Activated naive CD8-positive, alpha-beta T cell treated with anti-CD3 and anti-CD28 coated beads for 36 hours (primary cell): ENCODE measurements around the gene CSNK1A1. TPM values are rescaled to one million over a fixed set of nuclear protein-coding genes. Genes with fewer than 3 reads are reported as not detected.
"Not testable (repeated sequence)": the region's sequence is repeated elsewhere in the genome, so short reads cannot be mapped to it uniquely, and the experiment has no call there.

Source experiments
- DNase-seq: peaks from one replicate; pipeline ENCODE4 v3.0.0; 2021
- H3K27ac Mint-ChIP-seq: one replicate; pipeline ENCODE4 v1.8.0; 2022; ENCODE audit warnings: mild to moderate bottlenecking, moderate library complexity, mixed read lengths
- H3K27me3 Mint-ChIP-seq: one replicate; pipeline ENCODE4 v1.8.0; 2022; ENCODE audit warnings: mild to moderate bottlenecking, mixed read lengths
- H3K36me3 Mint-ChIP-seq: one replicate; pipeline ENCODE4 v1.8.0; 2021; ENCODE audit warnings: mild to moderate bottlenecking, mixed read lengths
- H3K4me1 Mint-ChIP-seq: one replicate; pipeline ENCODE4 v1.8.0; 2021; ENCODE audit warnings: mixed read lengths
- H3K4me3 Mint-ChIP-seq: one replicate; pipeline ENCODE4 v1.8.0; 2022; ENCODE audit warnings: mild to moderate bottlenecking, moderate library complexity, mixed read lengths
- H3K9me3 Mint-ChIP-seq: one replicate; pipeline ENCODE4 v1.8.0; 2022; ENCODE audit warnings: mixed read lengths
- total RNA-seq, 2 experiments: library from RNA; stranded (reverse); gene quantifications; one replicate each; pipeline ENCODE4 v1.2.3, GENCODE V29; 2021

The CSNK1A1 gene
- total RNA-seq, 2 experiments from 2014 or later, result 182 to 185 TPM

- no peaks in the 10 kb centered on the region for H3K27me3 Mint-ChIP-seq
- peaks cover 19% of the 10 kb centered on the region for H3K4me1 Mint-ChIP-seq
- H3K4me3 Mint-ChIP-seq, result peak overlapping the region; percentile 97
- H3K36me3 Mint-ChIP-seq, result peaks cover 30% of the 10 kb centered on the region
- no peaks in the 10 kb centered on the region for H3K9me3 Mint-ChIP-seq
- DNase-seq, result no peak
- peak overlapping the region; percentile 94 for H3K27ac Mint-ChIP-seq
Measured at GRCh38 chr5:149552038-149552494, 827 bp upstream of the CSNK1A1 start.

GRCh38 chr5:149550594-149551226, 529 bp downstream of the CSNK1A1 start:
- Mint-ChIP-seq H3K9me3 (no peaks in the 10 kb centered on the region), H3K4me3 (peak overlapping the region; percentile 97), H3K36me3 (peaks cover 42% of the 10 kb centered on the region), H3K4me1 (peaks cover 32% of the 10 kb centered on the region), H3K27me3 (no peaks in the 10 kb centered on the region), H3K27ac (peak overlapping the region; percentile 94)
- DNase-seq, result peak; percentile 13

GRCh38 chr5:149550268-149550583, 1.0 kb downstream of the CSNK1A1 start:
- H3K9me3 Mint-ChIP-seq, result no peaks in the 10 kb centered on the region
- H3K4me3 Mint-ChIP-seq, result peak overlapping the region; percentile 97
- H3K36me3 Mint-ChIP-seq, result peaks cover 46% of the 10 kb centered on the region
- H3K27ac Mint-ChIP-seq, result peak overlapping the region; percentile 94
- peaks cover 34% of the 10 kb centered on the region for H3K4me1 Mint-ChIP-seq
- no peak for DNase-seq
- no peaks in the 10 kb centered on the region for H3K27me3 Mint-ChIP-seq

- Mint-ChIP-seq H3K4me1 (peaks cover 38% of the 10 kb centered on the region), H3K9me3 (no peaks in the 10 kb centered on the region), H3K27me3 (no peaks in the 10 kb centered on the region), H3K4me3 (peak overlapping the region; percentile 97), H3K27ac (peak overlapping the region; percentile 94), H3K36me3 (peaks cover 51% of the 10 kb centered on the region)
- peak; percentile 32 for DNase-seq
Measured at GRCh38 chr5:149549461-149550267, 1.6 kb downstream of the CSNK1A1 start.

GRCh38 chr5:149546974-149547373, 4.3 kb downstream of the CSNK1A1 start:
- Mint-ChIP-seq H3K4me1 (peaks cover 51% of the 10 kb centered on the region), H3K4me3 (peak overlapping the region; percentile 46), H3K9me3 (no peaks in the 10 kb centered on the region), H3K27me3 (no peaks in the 10 kb centered on the region), H3K27ac (peak overlapping the region; percentile 78), H3K36me3 (peaks cover 58% of the 10 kb centered on the region)
- DNase-seq, result no peak

GRCh38 chr5:149545327-149545726, 5.9 kb downstream of the CSNK1A1 start:
- Mint-ChIP-seq H3K4me1 (peaks cover 54% of the 10 kb centered on the region), H3K36me3 (peaks cover 58% of the 10 kb centered on the region)
- DNase-seq, result no peak

GRCh38 chr5:149544028-149544420, 7.2 kb downstream of the CSNK1A1 start:
- Mint-ChIP-seq H3K4me3 (no peak overlapping the region), H3K36me3 (peaks cover 49% of the 10 kb centered on the region), H3K4me1 (peaks cover 61% of the 10 kb centered on the region), H3K9me3 (no peaks in the 10 kb centered on the region), H3K27ac (no peak overlapping the region), H3K27me3 (no peaks in the 10 kb centered on the region)
- DNase-seq, result no peak

More at GRCh38 chr5:149545327-149545726, 5.9 kb downstream of the CSNK1A1 start:
- H3K9me3 Mint-ChIP-seq, result no peaks in the 10 kb centered on the region
- no peak overlapping the region for H3K4me3 Mint-ChIP-seq
- no peaks in the 10 kb centered on the region for H3K27me3 Mint-ChIP-seq
- no peak overlapping the region for H3K27ac Mint-ChIP-seq

- no peaks in the 10 kb centered on the region for H3K27me3 Mint-ChIP-seq
- H3K4me1 Mint-ChIP-seq, result peaks cover 58% of the 10 kb centered on the region
- H3K27ac Mint-ChIP-seq, result peak overlapping the region; percentile 34
- H3K36me3 Mint-ChIP-seq, result peaks cover 46% of the 10 kb centered on the region
- H3K9me3 Mint-ChIP-seq, result no peaks in the 10 kb centered on the region
- H3K4me3 Mint-ChIP-seq, result no peak overlapping the region
- DNase-seq, result no peak
Measured at GRCh38 chr5:149543361-149544027, 7.7 kb downstream of the CSNK1A1 start.

GRCh38 chr5:149541893-149542292, 9.3 kb downstream of the CSNK1A1 start:
- Mint-ChIP-seq H3K4me1 (peaks cover 55% of the 10 kb centered on the region), H3K27me3 (no peaks in the 10 kb centered on the region), H3K36me3 (peaks cover 43% of the 10 kb centered on the region), H3K27ac (no peak overlapping the region), H3K4me3 (no peak overlapping the region), H3K9me3 (no peaks in the 10 kb centered on the region)
- DNase-seq, result no peak

GRCh38 chr5:149540089-149540488, 11.2 kb downstream of the CSNK1A1 start:
- H3K27ac Mint-ChIP-seq, result peak overlapping the region; percentile 67
- DNase-seq, result no peak
- peaks cover 39% of the 10 kb centered on the region for H3K36me3 Mint-ChIP-seq
- H3K9me3 Mint-ChIP-seq, result no peaks in the 10 kb centered on the region
- peak overlapping the region; percentile 46 for H3K4me3 Mint-ChIP-seq
- no peaks in the 10 kb centered on the region for H3K27me3 Mint-ChIP-seq
- H3K4me1 Mint-ChIP-seq, result peaks cover 54% of the 10 kb centered on the region

GRCh38 chr5:149537374-149537975, 13.8 kb downstream of the CSNK1A1 start:
- peaks cover 43% of the 10 kb centered on the region for H3K36me3 Mint-ChIP-seq
- no peaks in the 10 kb centered on the region for H3K9me3 Mint-ChIP-seq
- no peak overlapping the region for H3K4me3 Mint-ChIP-seq
- H3K4me1 Mint-ChIP-seq, result peaks cover 54% of the 10 kb centered on the region
- no peak for DNase-seq
- H3K27ac Mint-ChIP-seq, result no peak overlapping the region
- no peaks in the 10 kb centered on the region for H3K27me3 Mint-ChIP-seq

- H3K4me3 Mint-ChIP-seq, H3K9me3 Mint-ChIP-seq, DNase-seq, H3K27ac Mint-ChIP-seq, H3K27me3 Mint-ChIP-seq: not testable (repeated sequence)
- Mint-ChIP-seq H3K4me1 (peaks cover 57% of the 10 kb centered on the region), H3K36me3 (peaks cover 42% of the 10 kb centered on the region)
Measured at GRCh38 chr5:149535787-149536186, 15.5 kb downstream of the CSNK1A1 start.

- Mint-ChIP-seq H3K9me3 (no peaks in the 10 kb centered on the region), H3K4me1 (peaks cover 68% of the 10 kb centered on the region), H3K27ac (no peak overlapping the region), H3K27me3 (no peaks in the 10 kb centered on the region), H3K4me3 (no peak overlapping the region), H3K36me3 (peaks cover 43% of the 10 kb centered on the region)
- no peak for DNase-seq
Measured at GRCh38 chr5:149532413-149532812, 18.8 kb downstream of the CSNK1A1 start.

GRCh38 chr5:149529463-149529862, 21.8 kb downstream of the CSNK1A1 start:
- Mint-ChIP-seq H3K9me3 (no peaks in the 10 kb centered on the region), H3K4me3 (no peak overlapping the region), H3K27me3 (no peaks in the 10 kb centered on the region), H3K4me1 (peaks cover 73% of the 10 kb centered on the region), H3K36me3 (peaks cover 34% of the 10 kb centered on the region), H3K27ac (no peak overlapping the region)
- no peak for DNase-seq
